Measurements from ENCODE around the gene TMEM50B.
A peak's percentile ranks its signal among the peaks of the same experiment; 100 is the strongest.
"Not testable (repeated sequence)": the region's sequence is repeated elsewhere in the genome, so short reads cannot be mapped to it uniquely, and the experiment has no call there.

TMEM50B gene

DNA sequence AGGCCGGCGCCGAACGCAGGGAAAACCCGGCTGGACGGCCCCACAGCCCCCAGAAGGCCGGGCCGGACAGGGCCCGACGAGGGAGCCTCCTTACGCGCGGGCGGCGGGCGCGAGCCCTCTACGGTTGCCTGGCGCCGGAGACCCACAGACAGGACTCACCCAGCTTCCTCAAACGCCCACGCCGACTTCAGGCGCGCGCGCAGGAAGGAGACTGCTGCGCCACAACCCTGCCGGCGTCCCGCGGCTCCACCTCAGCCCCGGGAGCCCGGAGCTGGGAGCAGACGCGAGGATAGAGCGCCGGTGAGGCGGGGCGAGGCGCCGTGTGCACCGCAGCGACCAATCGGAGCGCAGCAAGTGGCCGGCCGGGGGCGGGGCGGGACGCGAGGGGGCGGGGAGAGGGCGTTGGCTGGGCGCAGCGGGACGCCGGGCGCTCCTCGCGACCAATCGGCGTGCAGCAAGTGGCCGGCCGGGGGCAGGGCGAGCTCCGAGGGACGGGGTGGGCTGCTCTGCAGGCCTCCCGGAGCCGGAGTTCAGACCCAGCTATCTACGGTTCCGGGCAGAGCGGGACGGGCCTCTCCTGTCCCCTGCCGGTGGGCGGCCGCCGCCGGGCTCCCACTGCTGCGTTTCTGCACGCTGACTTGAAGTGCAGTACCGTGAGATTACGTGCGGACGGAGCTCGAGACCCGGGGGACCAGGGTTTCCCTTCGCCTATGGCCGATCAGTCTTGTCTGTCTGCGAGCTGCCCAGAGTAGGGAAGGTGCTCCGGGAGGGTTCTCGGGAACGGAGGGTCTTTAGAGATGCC lies at the start of gene TMEM50B:
TMEM50B (minus strand) TSS at position 296 of the 802 bp plus-strand sequence. CDS start 11,089 bp downstream, outside the sequence.
- no peak for TF ChIP-seq ZNF274 (IDR thresholded peaks at IDR 0.05; ENCODE audit: low read depth, low read length)
- peak within 1 kb of the TSS; percentile 99 for H3K4me3 ChIP-seq (ENCODE audit: low read length)

DNA sequence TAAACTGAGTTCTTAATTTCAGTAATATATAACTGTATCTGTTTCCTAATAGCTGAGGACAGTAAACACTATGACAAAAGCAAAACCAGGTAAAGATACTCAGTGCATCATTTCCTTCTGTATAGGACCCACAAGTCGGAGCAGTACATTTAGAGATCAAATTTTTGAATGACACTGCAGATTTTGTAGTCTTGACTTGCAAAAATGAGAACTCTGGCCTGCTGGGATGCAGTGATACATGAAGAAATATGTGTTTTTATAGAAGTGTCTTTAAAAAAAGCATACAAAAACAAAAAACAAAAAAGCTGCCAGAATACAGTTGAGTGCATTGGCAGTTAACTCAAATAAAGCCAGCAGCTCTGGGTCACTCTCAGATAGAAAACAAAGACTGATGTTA lies 43.2 kb upstream of the TMEM50B start:
- no peak for TF ChIP-seq ZNF274 (IDR thresholded peaks at IDR 0.05; ENCODE audit: low read depth, low read length)
- H3K4me3 ChIP-seq (ENCODE audit: low read length), result no peak overlapping the region

DNA sequence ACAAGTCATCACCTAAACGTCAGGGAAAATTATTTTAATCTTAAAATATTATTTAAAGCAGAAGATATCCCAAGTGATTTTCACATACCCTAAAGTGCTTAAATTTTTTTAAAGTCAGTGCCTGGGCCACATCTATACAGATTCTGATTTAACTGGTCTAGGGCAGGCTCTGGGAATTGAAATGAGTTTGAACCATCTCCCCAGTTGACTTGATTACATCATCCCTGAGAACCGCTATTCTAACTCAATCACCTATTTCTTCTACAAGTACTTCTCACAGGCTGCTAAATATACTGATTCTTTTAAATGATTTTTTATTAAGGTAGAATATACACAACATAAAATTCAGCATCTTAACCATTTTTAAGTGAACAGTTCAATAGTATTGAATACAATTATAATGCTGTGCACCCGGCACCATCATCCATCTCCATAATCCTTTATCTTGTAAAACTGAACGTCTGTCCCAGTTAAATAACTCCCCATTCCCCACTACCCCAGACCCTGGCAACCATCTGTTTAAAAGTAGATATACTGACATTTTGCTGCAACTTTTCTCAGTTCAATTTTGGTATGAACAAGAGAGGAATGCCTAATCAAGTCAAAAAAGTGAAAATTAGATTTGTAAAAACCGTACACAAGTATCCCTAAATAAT lies 42.7 kb upstream of the TMEM50B start:
- TF ChIP-seq ZNF274 (IDR thresholded peaks at IDR 0.05; ENCODE audit: low read depth, low read length), result no peak

DNA sequence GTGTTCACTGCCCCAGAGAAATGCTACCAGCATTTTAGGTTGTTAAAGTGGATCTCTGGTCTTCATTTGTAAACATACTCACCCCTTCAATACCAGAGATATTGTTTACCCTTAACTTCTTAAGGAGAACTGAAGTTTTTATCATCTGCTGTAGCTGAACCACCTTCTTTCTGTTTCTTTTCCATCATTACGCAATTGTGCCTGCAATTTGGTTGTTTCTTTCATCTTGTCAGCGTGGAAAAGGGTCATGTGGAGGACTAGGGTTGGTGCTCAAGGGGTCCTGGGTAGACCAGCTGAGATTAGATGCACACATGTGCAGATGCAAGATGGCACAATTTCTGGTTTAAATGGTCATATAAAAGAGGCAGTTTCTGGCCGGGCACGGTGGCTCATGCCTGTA lies 39.1 kb upstream of the TMEM50B start:
- no peak overlapping the region for H3K4me3 ChIP-seq (ENCODE audit: low read length)
- no peak for TF ChIP-seq ZNF274 (IDR thresholded peaks at IDR 0.05; ENCODE audit: low read depth, low read length)

More for the DNA sequence above, 42.7 kb upstream of the TMEM50B start:
- H3K4me3 ChIP-seq (ENCODE audit: low read length), result no peak overlapping the region

DNA sequence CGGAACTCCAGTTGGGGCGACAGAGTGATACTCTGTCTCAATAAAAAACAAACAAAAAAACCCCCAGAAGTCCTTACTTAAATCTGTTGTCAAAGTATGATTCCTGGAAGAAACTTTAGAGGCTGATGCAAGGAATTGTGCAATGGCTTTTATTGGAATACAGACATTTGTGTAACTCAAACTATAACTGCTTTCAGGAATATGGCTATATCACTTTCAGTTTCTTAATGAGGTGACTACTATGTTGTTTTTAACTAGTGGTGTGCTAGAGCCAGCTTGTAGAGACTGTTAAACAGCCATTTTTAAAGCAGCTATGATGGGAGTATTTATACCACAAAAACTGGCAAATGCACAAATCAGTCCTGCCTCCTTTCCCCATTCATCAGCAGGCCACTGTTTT lies 34.5 kb upstream of the TMEM50B start:
- TF ChIP-seq ZNF274 (IDR thresholded peaks at IDR 0.05; ENCODE audit: low read depth, low read length), result no peak
- no peak overlapping the region for H3K4me3 ChIP-seq (ENCODE audit: low read length)

DNA sequence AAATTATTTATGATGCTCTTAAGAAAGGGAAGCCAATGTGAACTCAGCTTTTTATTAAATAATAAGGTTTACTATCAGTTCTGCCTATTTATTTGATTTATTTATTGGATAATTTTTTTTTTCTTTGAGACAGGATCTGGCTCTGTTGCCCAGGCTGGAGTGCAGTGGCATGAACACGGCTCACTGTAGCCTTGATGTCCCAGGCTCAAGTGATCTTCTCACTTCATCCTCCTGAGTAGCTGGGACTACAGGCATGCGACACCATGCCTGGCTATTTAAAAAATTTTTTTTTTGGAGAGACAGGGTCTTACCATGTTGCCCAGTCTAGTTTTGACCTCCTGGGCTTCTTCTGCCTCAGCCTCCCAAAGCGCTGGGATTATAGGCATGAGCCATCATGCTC lies 32.7 kb upstream of the TMEM50B start:
- TF ChIP-seq ZNF274 (IDR thresholded peaks at IDR 0.05; ENCODE audit: low read depth, low read length), result no peak
- H3K4me3 ChIP-seq (ENCODE audit: low read length), result no peak overlapping the region

DNA sequence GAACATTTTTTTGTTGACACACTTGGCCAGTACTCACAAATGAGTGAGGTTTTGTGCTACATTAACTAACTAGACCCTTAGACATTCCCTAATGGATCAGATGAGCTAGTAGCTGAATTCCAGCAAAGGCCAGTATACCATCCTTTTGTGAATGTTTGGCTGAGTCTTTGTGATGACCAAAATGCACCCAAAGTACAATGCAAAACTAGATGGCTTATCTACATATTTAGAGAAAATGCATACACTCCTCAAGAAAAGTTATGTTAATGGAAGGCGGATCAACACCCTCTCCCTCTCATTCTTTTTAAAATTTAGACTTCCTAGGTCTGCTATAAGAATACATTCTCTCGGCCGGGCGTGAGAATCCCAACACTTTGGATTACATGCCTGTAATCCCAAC lies 31.9 kb upstream of the TMEM50B start:
- no peak overlapping the region for H3K4me3 ChIP-seq (ENCODE audit: low read length)
- TF ChIP-seq ZNF274 (IDR thresholded peaks at IDR 0.05; ENCODE audit: low read depth, low read length), result no peak

DNA sequence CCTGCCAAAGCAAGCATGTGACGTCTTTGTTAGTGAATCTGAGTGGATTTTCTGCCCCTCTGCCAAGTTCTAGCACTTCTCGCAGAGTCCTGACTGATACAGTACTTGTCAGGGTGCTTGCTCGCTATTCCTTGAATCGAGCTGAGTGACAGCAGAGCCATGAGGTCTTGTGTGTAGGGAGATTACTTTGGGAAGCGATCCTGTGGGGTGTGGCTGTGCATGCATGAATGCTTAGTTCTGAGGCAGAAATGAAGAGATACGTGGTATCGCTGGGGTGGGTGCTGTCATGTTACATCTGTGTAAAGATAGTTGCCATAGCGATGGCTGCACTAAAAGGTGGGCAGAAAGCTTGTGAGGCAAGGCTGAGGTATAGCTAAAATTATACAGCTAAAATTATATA lies 31.1 kb upstream of the TMEM50B start:
- H3K4me3 ChIP-seq (ENCODE audit: low read length), result no peak overlapping the region
- no peak for TF ChIP-seq ZNF274 (IDR thresholded peaks at IDR 0.05; ENCODE audit: low read depth, low read length)

DNA sequence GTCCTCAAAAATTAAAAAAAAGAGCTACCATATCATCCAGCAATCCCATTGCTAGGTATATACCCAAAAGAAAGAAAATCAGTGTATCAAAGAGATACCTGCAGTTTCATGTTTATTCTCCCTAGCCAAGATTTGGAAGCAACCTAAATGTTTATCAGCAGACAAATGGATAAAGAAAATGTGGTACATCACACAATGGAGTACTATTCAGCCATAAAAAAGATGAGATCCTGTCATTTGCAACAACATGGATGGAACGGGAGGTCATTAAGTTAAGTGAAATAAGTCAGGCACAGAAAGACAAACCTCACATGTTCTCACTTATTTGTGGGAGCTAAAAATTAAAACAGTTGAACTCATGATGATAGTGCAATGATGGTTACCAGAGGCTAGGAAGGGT lies 27.2 kb upstream of the TMEM50B start:
- not testable (repeated sequence) for H3K4me3 ChIP-seq (ENCODE audit: low read length)

DNA sequence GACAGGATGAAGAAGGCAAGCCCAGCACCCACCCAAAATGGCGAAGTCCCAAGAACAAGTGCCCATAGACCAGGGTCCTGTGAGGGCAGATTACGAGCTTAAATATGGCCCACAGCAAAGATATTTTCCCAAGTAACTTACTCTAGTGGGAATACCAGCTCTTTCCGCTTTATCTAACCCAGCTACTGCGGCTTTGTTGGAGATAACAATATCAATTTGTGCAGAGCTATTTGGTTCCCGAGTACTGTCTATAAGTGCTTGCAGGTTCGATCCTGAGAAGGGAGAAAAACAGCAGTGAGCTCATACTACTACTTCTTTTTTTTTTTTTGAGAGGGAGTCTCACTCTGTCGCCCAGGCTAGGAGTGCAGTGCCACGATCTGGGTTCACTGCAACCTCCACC lies 26.1 kb upstream of the TMEM50B start:
- H3K4me3 ChIP-seq (ENCODE audit: low read length), result no peak overlapping the region
- no peak for TF ChIP-seq ZNF274 (IDR thresholded peaks at IDR 0.05; ENCODE audit: low read depth, low read length)

DNA sequence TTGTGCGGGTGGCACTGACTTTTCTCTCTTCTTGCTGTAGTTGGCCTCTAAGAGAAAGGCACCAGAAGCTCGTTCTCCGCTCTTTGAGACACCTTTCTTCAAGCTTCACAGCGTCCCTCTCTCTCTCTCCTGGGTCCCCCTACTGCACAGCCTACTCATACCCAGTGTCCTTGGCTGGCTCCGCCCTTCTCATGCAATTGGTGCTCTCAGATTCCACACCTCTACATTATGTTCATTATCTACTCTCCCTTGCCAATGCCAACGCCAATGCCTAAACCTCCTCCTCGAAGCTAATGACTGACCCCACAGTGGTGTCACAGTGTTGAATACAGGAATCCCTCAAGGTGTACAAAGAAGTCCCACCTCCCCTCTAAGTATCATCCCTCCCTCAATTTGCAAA lies 16.6 kb upstream of the TMEM50B start:
- H3K4me3 ChIP-seq (ENCODE audit: low read length), result no peak overlapping the region
- no peak for TF ChIP-seq ZNF274 (IDR thresholded peaks at IDR 0.05; ENCODE audit: low read depth, low read length)

DNA sequence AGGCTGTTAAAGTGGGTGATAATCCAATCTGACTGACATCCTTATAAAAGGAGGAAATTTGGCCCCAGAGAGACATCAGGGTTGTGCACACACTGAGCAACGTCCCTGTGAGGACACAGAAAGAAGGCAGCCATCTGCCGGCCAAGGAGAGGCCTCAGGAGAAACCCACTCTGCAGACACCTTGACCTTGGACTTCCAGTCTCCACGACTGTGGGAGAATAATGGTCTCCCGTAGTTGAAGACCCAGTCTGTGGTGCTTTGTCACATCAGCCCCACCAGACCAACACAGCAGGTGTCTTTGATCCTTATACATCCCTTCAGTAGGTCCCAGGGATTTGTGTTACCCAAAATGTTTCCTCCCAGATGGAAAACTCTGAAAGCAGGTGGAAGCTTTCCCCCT lies 16.0 kb upstream of the TMEM50B start:
- TF ChIP-seq ZNF274 (IDR thresholded peaks at IDR 0.05; ENCODE audit: low read depth, low read length), result no peak
- no peak overlapping the region for H3K4me3 ChIP-seq (ENCODE audit: low read length)

DNA sequence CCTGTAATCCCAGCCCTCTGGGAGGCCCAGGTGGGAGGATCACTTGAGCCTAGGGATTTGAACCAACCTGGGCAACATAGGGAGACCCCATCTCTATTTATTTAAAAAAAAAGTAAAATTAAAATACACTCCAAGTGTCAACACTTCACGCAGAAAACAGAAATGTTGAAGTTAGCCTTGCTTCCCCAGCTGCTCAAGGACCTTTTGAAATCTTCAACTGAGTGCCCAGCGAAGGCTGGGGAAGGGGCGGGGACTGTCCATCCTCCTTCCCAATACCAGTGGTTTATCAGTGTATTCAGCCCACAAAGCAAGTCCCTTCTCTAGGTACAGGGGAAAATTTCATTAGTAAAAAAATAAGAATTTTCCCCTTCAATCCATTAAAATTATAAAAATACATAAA lies 14.0 kb upstream of the TMEM50B start:
- H3K4me3 ChIP-seq (ENCODE audit: low read length), result no peak overlapping the region
- no peak for TF ChIP-seq ZNF274 (IDR thresholded peaks at IDR 0.05; ENCODE audit: low read depth, low read length)

DNA sequence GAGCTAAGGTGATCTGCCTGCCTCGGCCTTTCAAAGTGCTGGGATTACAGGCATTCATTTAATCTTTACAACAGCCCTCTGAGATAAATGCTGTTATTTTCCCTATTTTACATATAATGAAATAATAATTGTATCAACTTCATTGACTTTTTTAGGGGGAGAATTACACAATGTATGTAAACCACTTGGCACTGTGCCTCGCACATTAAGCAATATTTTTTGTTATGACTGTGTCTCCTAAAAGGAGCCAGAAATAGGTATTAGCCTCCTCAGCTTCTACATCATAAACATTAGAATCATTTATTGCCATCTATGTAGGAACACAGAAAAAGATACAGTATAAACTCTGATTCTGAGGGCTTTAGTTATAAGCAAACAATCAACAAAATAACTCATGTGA lies 12.8 kb upstream of the TMEM50B start:
- no peak for TF ChIP-seq ZNF274 (IDR thresholded peaks at IDR 0.05; ENCODE audit: low read depth, low read length)
- no peak overlapping the region for H3K4me3 ChIP-seq (ENCODE audit: low read length)

DNA sequence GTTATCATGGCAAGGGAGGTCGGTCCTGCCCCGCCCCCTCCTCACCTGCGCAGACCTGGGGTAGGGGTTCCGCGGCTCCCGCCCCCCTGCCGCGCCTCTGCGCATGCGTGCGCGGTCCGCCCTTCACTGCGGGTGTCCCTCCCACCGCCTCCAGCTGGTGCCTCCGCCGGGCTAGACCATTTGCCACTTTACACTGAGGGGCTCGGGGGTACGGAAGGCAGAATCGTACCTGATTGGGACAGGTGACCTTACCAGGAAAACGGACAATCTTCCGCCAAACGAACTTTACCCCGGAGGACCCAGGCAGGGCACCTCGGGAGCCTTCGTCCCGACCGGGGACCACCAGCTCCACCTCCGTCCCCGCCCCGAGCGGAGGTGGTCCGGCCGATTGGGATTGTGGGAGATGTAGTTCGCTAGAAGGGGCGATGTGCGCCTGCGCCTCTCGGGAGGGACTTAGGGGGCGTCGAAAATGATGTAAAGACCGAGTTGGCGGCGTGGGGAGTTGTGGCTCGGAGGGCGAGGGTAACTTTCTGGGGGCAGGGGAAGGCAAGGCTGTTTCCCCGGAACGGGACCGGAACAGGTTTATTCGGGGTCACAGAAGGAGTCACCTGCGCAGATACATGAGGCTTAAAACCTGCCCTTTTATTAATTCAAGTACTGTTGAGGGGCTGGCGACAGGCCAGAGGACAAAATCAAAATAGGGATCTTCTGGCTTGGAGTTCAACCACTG lies 11.8 kb upstream of the TMEM50B start, which contains the start of gene DNAJC28:
DNAJC28 (minus strand) TSS at position 344 of the 730 bp plus-strand sequence. CDS start 2,323 bp downstream, outside the sequence.
- TF ChIP-seq ZNF274 (IDR thresholded peaks at IDR 0.05; ENCODE audit: low read depth, low read length), result no peak
- peak within 1 kb of the TSS; percentile 63 for H3K4me3 ChIP-seq (ENCODE audit: low read length)

All from GM08714 (cell line).